ENCODE data around the gene DLGAP1. TPM values are rescaled to one million over a fixed set of nuclear protein-coding genes. Genes with fewer than 3 reads are reported as not detected.

Gene DLGAP1
- total RNA-seq, 4 donors from 2014 or later: 0.13 to 6.2 (median 0.53) TPM

DNA sequence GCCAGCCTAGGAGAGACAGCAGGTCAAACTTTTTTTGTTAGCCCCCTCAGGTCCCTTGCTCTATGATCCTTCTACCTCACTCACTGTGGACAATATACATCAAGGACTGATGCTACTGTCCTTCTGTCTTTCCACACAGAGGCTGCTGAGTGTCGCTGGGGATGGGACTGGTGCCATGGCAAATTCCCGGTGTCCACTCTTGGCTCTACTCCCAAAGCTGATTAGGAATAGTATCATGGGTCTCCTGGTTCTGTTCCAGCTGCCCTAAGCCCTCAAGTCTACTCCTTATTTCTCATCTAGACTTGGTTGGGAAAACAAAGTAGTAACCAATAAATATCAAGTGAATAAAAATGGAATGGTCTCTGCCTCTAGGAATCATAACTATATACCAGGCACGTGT is 563.9 kb downstream of the DLGAP1 start:
- Histone ChIP-seq H3K27ac (no peak overlapping the region), H3K27me3 (no peaks in the 10 kb centered on the region), H3K4me3 (no peak overlapping the region), H3K9me3 (no peaks in the 10 kb centered on the region), H3K4me1 (no peaks in the 10 kb centered on the region), H3K36me3 (no peaks in the 10 kb centered on the region)
- no peak for ATAC-seq
- intact Hi-C loops (cut with DNase I; ENCODE audit: low total_unique reads): no loop called here
- TF ChIP-seq, protein P1, sequence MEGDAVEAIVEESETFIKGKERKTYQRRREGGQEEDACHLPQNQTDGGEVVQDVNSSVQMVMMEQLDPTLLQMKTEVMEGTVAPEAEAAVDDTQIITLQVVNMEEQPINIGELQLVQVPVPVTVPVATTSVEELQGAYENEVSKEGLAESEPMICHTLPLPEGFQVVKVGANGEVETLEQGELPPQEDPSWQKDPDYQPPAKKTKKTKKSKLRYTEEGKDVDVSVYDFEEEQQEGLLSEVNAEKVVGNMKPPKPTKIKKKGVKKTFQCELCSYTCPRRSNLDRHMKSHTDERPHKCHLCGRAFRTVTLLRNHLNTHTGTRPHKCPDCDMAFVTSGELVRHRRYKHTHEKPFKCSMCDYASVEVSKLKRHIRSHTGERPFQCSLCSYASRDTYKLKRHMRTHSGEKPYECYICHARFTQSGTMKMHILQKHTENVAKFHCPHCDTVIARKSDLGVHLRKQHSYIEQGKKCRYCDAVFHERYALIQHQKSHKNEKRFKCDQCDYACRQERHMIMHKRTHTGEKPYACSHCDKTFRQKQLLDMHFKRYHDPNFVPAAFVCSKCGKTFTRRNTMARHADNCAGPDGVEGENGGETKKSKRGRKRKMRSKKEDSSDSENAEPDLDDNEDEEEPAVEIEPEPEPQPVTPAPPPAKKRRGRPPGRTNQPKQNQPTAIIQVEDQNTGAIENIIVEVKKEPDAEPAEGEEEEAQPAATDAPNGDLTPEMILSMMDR (IDR thresholded peaks at IDR 0.05 in 4 of 5, conservative IDR thresholded peaks at IDR 0.05 in 1 of 5): no peak
- no peak for TF ChIP-seq POLR2A (IDR thresholded peaks at IDR 0.05)
- in situ Hi-C loops (cut with MboI; ENCODE audit: low sequenced_read_pairs in 4 of 4): no loop called here
- no peak for DNase-seq

DNA sequence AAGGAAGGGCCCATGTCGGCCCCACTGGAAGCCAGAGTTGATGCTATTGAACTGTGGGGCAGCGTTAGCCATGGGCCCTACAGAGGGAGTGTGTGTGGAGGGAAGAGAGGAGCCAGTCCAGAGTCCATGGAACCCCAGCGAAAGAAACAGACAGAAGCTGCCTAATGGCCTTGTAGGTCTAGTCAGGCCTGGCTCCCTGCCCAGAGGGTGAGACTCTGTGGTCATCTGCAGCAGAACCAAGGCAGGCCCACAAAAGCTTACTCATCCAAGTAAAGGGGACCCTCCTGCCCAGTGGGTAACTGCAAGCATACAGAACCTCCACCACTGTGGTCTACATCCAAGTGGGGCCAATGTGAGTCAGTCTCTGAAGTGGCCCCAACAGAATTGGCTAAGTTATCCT is 565.3 kb downstream of the DLGAP1 start:
- intact Hi-C loops (cut with DNase I; ENCODE audit: low total_unique reads) (no loop called here), in situ Hi-C loops (cut with MboI; ENCODE audit: low sequenced_read_pairs in 4 of 4) (no loop called here)
- DNase-seq (no peak), ATAC-seq (no peak)
- no peak for TF ChIP-seq POLR2A (IDR thresholded peaks at IDR 0.05)
- TF ChIP-seq, protein P1 (IDR thresholded peaks at IDR 0.05 in 4 of 5, conservative IDR thresholded peaks at IDR 0.05 in 1 of 5): no peak
- Histone ChIP-seq H3K36me3 (no peaks in the 10 kb centered on the region), H3K4me1 (no peaks in the 10 kb centered on the region), H3K9me3 (no peaks in the 10 kb centered on the region), H3K27me3 (no peaks in the 10 kb centered on the region), H3K27ac (no peak overlapping the region), H3K4me3 (no peak overlapping the region)

DNA sequence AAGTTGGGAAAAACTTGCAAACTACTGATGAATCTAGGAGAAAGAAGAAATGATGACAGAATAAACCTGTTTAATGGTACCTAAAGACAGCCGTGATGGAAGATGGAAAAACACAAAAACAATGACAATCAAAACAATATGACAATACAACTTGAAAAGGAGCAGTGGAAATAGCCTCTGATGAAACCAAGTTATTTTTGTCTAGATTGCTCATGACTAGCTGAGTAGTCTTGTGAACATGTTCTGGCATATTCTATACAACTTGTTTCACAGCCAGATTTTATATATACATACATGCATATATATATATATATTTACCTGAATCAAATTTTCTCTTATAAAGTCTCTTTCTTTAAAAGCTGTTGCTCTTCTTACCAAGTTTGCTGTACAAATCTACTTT is 566.0 kb downstream of the DLGAP1 start:
- no peaks in the 10 kb centered on the region for H3K27me3 ChIP-seq
- in situ Hi-C loops (cut with MboI; ENCODE audit: low sequenced_read_pairs in 4 of 4): no loop called here
- TF ChIP-seq, protein P1 (IDR thresholded peaks at IDR 0.05 in 4 of 5, conservative IDR thresholded peaks at IDR 0.05 in 1 of 5): no peak
- TF ChIP-seq POLR2A (IDR thresholded peaks at IDR 0.05): no peak
- no peak overlapping the region for H3K4me3 ChIP-seq
- no peaks in the 10 kb centered on the region for H3K4me1 ChIP-seq
- H3K36me3 ChIP-seq: no peaks in the 10 kb centered on the region
- no peak overlapping the region for H3K27ac ChIP-seq
- no peaks in the 10 kb centered on the region for H3K9me3 ChIP-seq
- ATAC-seq: no peak
- intact Hi-C loops (cut with DNase I; ENCODE audit: low total_unique reads): no loop called here
- DNase-seq: no peak

DNA sequence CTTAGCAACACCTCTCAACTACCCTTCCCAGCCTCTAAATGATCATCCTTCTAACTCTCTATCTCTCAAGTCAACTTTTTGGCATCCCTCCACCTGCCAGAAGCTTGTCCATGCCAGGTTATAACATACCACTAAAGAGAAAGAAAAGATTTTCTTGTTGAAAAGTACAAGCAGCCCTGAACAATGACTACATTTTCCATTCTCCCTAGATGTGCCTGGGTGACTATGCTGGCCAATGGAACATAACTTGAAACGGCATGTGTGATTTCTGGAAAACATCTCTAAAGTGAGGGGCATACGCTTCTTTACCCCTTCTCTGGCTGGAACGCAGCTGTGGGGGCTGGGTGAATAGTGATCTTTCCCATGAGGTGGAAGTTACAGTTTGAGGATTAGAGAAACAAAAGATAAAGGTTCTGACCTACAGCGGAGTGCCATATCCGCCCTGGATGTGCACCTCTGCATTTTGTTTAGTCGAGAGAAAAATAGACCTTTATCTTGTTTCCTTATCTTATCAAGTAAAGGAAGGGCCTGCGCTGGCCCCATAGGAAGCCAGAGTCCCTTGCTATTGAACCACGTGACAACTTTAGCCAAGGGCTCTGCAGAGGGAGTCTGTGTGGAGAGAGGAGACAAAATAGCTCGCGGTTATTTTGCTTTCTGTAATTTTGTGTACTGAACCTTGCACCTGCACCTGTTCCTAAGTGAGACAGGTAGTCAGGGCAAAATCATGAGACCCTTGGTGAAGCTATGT is 568.4 kb downstream of the DLGAP1 start:
- H3K9me3 ChIP-seq: no peaks in the 10 kb centered on the region
- H3K4me1 ChIP-seq: no peaks in the 10 kb centered on the region
- no peaks in the 10 kb centered on the region for H3K36me3 ChIP-seq
- no peak for ATAC-seq
- intact Hi-C loops (cut with DNase I; ENCODE audit: low total_unique reads) (no loop called here), in situ Hi-C loops (cut with MboI; ENCODE audit: low sequenced_read_pairs in 4 of 4) (no loop called here)
- no peak overlapping the region for H3K4me3 ChIP-seq
- DNase-seq: no peak
- TF ChIP-seq, protein P1 (IDR thresholded peaks at IDR 0.05 in 4 of 5, conservative IDR thresholded peaks at IDR 0.05 in 1 of 5): no peak
- no peak for TF ChIP-seq POLR2A (IDR thresholded peaks at IDR 0.05)
- H3K27me3 ChIP-seq: no peaks in the 10 kb centered on the region
- no peak overlapping the region for H3K27ac ChIP-seq
